ENCODE results near the gene BBS7. TPM values are rescaled to one million over a fixed set of nuclear protein-coding genes. Genes with fewer than 3 reads are reported as not detected.

The BBS7 gene
- total and polyA plus RNA-seq, 10 of the 15 experiments (the other 5 are each of a cell fraction or from before 2014, with no cell fraction given), result 5.2 to 15.2 (median 9.0) TPM

- Histone ChIP-seq H2AFZ (ENCODE audit: control insufficient read depth, low read depth, low read length) (no peak overlapping the region), H4K20me1 (ENCODE audit: control insufficient read depth, insufficient read depth) (no peaks in the 10 kb centered on the region), H3K4me2 (ENCODE audit: control insufficient read depth, insufficient read depth) (no peak overlapping the region), H3K4me1 (ENCODE audit: control insufficient read depth, insufficient read depth, low read length) (no peaks in the 10 kb centered on the region), H3K27ac (ENCODE audit: control insufficient read depth, insufficient read depth) (no peak overlapping the region), H3K79me2 (ENCODE audit: control insufficient read depth, insufficient read depth, low read length) (no peaks in the 10 kb centered on the region), H3K9ac (ENCODE audit: control insufficient read depth, insufficient read depth, low read length) (no peak overlapping the region), H3K36me3 (ENCODE audit: control insufficient read depth in 2 of 2, insufficient read depth in 2 of 2, low read length in 1 of 2) (no peaks in the 10 kb centered on the region), H3K27me3 (replicated peaks in 1 of 2; ENCODE audit: control insufficient read depth in 2 of 2, insufficient read depth in 2 of 2, low read length in 1 of 2) (no peaks in the 10 kb centered on the region), H3K4me3 (no peak overlapping the region), H3K9me3 (replicated peaks; ENCODE audit: control insufficient read depth, insufficient read depth, low read length) (no peaks in the 10 kb centered on the region)
- SMC1A ChIA-PET (ENCODE audit: uncharacterized antibody, unreplicated experiment), result no interaction called here
- intact Hi-C loops (cut with micrococcal nuclease; ENCODE audit: unreplicated experiment), result no loop called here
- in situ Hi-C loops (cut with MboI), result no loop called here
- CTCF ChIA-PET, result no interaction called here
- DNase-seq (ENCODE audit: low read depth, low spot score) (no peak), FAIRE-seq (no peak), ATAC-seq (no peak)
- POLR2A ChIA-PET, result no interaction called here
- RAD21 ChIA-PET (ENCODE audit: unreplicated experiment), result no interaction called here
- no TSS peak for BruUV-seq (replicated peaks)
- TF ChIP-seq CHD1 (IDR thresholded peaks at IDR 0.05; ENCODE audit: low read depth, low read length), result no peak
- no peak for TF ChIP-seq CEBPB (IDR thresholded peaks at IDR 0.05; ENCODE audit: borderline replicate concordance in 1 of 2, low read depth in 2 of 2, low read length in 2 of 2)
- TF ChIP-seq MTA3 (IDR thresholded peaks at IDR 0.05; ENCODE audit: borderline replicate concordance, low read length), result no peak
- no peak for TF ChIP-seq MAX (IDR thresholded peaks at IDR 0.05; ENCODE audit: low read depth, low read length)
- TF ChIP-seq ZNF687 (IDR thresholded peaks at IDR 0.05), result no peak
These were observed 32.1 kb downstream of the BBS7 start for GRCh38 chr4:121838136-121838535.
